NCI-H446 treated with DMSO at 0.1 percent for 48 hours (cell line): ENCODE results near the gene PINK1.
A peak's percentile ranks its signal among the peaks of the same experiment; 100 is the strongest.
"Not testable (repeated sequence)": the region's sequence is repeated elsewhere in the genome, so short reads cannot be mapped to it uniquely, and the experiment has no call there.

Source experiments
- DNase-seq: peaks from one replicate; lab custom pipeline; 2025; lab: John Stamatoyannopoulos, UW

PINK1 gene

DNA sequence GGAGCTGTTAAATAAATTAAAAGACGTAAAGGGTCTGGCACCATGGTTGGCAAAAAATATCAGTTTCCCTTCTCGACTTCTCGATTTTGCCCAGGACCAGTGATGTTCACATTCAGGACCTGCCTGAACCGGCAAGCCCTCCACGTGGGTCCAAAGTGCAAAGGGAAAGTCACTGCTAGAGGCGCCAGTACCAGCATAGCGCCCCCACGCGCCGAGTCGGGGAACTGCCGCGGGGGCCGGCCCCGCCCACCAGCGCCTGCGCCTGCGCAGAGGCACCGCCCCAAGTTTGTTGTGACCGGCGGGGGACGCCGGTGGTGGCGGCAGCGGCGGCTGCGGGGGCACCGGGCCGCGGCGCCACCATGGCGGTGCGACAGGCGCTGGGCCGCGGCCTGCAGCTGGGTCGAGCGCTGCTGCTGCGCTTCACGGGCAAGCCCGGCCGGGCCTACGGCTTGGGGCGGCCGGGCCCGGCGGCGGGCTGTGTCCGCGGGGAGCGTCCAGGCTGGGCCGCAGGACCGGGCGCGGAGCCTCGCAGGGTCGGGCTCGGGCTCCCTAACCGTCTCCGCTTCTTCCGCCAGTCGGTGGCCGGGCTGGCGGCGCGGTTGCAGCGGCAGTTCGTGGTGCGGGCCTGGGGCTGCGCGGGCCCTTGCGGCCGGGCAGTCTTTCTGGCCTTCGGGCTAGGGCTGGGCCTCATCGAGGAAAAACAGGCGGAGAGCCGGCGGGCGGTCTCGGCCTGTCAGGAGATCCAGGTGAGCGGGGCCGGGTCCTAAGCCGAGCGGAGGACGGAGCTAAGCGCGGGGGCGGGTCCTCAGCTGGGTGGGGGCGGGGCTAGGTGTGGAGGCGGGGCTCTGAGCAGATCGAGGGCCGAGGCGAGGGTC is at the start of gene PINK1:
Gene PINK1 (plus strand): TSS at position 269 of the 875 bp plus-strand sequence. CDS start 91 bp downstream, at position 360.
- DNase-seq: peak; percentile 26

DNA sequence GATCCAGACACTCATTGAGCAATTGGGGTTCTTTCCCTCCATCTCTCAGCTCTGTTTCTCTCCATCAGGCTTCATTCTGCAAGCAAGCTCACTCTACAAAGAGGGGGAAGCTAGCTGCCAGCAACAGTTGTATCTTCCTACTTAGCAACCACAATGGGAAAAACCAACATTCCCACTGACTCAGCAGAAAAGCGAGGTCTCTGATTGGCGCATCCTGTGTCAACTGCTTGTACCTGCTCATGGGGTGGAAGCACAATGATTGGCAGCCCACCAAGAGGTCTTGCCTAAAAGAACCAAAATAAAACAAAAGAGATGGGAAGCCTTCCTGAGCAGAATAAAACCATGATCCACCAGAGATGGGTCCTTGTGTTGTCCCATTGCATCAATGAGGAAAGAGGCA is 48.4 kb upstream of the PINK1 start:
- DNase-seq: no peak

DNA sequence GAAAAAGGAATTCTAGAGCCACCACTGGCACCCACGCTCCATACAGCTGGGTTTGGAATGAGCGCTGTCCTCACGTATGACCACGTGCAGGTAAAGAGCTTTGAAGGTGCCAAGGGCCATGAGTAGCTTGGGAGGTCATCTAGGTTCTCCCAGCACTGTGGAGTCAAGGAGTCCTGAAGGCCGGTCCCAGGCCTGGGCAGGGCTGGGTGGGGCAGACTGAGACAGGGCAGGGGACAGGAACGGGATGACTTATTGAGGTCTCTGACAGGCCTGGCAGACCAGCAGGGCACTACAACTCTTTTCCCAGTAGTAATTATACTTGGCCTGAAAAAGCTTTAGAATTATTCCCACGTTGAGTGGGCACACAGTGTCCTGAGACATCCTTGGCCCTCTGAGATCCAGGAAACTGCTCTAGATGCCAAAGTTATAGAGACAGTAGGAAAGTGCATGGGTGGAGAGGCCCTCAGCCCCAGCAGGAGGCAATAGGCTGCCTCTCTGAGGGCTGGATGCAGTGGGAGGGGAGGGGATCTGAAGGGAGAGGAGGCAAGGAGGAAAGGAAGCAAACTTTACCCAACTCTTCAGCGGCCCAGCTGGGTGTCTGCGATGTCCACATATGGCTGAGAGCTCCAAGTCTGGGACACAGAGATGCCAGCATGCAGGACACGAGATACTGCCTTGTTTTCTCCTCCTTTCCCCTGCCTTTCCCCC is 46.2 kb upstream of the PINK1 start:
- DNase-seq: no peak

DNA sequence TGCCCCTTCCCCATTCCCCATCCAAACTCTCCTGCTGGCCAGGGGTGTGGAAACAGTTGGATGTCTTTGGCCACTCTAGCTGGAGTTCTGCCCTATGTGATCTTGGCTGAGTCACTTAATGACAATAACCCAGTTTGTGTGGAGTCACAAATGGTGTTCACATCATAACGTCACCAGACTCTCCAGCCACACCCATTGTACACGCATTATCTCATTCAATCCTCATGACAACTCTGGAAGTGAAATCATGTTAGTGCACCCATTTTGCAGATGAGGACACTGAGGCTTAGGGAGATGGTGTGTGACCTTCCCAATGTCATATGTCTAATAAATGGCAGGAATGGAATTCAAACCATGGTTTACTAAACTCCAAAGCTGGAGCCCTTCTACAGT is 45.6 kb upstream of the PINK1 start:
- DNase-seq: no peak

DNA sequence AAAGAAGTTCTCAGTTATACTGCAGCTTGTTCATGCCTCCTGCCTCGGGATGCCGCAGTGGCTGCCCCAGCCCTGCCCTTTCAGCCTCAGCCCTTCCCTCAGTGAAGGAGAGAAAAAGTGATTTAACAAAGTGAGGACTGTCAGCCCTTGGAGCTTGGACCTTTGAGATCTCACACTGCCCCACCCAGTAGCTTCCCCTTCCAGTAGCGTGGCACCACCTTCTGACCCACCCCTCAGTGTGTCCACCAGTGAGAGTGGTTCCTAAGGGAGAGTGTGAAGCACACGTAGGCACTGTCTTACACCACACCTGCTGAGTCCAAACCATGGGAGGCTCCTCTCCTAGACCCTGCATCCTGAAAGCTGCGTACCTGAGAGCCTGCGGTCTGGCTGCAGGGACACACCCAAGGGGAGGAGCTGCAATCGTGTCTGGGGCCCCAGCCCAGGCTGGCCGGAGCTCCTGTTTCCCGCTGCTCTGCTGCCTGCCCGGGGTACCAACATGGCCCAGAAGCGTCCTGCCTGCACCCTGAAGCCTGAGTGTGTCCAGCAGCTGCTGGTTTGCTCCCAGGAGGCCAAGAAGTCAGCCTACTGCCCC is 44.5 kb upstream of the PINK1 start, which contains the start of gene CDA:
Gene CDA (plus strand): TSS at position 464 of the 592 bp plus-strand sequence. CDS start 33 bp downstream, at position 497.
- no peak for DNase-seq

DNA sequence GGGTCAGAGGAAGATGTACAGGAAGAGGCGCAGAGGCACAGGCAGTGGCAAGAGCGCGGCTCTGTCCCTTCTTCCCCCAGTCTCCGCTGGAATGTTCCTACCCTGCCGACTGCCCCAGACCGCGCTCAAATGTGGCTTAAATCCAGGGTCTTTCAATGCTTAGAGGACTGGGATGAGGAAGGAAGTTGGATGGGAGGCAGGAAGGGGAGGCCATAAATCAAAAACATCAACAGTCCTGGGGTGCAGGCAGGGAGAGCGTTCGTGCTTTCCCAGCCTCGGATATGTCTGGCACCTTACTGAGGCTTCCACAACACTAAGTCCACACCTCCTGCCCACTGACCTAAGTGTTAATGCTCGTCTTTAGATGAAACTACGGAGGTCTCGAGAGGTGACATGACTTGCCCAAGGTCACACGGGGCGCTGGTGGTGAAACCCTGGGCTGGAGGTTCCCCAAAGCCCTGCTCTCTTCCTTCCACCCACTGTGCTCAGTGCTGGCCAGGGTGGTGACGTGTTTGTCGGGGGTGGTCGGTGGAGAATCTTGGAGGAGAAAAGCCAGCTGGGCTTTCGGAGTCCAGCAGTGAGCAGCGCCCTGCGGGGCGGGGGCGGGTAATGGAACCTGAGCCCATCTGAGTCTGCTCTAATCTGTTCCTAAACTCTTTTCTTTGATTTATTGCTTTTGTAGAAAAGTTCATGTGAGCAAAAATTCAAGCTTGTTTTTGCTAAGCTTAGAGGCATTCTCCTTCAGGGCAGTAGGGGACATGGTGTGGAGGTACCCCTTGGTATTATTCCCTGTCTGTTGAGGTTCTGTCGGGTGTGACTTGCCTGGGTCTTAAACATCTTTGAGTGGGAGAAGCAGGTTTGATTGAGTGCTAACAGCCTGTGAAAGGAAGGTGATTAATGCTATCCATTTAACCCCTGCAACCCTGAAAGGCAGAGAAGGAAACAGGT is 43.7 kb upstream of the PINK1 start:
- no peak for DNase-seq

DNA sequence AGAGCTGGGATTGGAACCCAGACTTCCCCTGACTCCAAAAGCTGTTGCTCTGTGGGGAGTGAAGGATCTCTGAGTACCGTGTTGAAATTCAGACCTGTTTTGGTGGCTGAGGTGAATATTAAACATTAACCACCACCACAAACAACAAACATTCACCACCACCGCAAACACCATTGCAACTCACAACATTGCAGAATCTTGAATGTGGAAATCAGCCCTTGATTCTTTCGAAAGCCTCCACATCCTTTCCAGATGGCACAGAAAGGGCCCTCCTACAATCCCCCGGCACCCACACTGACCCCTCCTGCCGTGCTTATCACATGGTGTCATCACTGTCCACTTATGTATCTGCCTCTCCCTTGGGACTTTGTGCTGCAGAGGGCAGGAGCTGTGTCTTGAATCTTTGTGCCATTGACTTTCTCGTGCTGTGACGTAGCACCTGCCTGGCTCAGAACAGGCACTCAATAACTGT is 42.9 kb upstream of the PINK1 start:
- DNase-seq: no peak

DNA sequence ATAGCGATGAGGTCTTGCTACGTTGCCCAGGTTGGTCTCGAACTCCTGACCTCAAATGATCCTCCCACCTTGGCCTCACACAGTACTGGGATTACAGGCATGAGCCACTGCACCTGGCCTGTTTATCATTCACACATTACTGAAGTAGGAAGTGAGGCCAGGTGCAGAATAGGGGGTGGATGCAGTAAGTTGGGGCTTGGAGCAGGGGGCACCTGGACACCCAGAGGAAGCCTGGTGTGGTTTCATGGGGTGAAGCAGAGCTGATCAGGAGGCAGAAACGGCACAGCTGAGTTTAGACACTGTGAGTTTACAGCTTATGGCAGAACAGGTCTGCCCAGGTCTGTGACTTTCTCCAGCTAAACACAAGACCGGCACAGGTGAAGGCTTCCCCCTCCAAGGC is 39.5 kb upstream of the PINK1 start:
- DNase-seq: no peak

DNA sequence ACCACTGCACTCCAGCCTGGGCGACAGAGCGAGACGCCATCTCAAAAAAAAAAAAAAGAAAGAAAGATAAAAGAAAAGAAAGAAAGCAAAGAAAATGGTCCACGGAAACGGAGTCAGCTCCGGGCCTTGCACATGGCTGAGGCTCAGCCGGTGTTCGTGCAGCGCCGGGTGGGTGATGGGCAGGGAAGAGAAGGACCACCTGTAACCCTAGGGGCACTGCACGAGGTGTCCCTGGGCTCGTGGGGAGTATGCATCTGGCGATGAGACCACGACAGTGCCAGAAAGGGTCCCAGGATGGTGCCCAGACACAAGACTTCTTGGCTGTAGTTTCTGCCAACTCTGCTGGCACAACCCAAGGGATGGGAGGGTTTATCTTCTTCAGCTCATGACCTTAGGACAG is 38.5 kb upstream of the PINK1 start:
- no peak for DNase-seq

DNA sequence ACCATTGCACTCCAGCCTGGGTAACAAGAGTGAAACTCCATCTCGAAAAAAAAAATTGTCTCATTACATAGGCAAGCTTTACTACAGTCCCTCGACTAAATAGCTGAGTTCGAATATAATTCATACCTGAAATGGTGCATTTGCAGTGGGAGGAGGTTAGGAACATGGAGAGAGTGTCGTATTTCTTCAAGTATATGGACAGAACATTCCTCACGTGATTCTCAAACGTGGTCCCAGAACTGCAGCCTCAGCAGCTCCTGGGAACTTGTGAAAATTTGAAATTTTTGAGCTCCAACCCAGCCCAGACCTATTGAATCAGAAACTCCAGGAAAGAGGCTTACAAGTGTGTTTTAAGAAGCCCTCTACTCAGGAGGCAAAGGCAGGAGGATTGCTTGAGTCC is 37.2 kb upstream of the PINK1 start:
- no peak for DNase-seq

DNA sequence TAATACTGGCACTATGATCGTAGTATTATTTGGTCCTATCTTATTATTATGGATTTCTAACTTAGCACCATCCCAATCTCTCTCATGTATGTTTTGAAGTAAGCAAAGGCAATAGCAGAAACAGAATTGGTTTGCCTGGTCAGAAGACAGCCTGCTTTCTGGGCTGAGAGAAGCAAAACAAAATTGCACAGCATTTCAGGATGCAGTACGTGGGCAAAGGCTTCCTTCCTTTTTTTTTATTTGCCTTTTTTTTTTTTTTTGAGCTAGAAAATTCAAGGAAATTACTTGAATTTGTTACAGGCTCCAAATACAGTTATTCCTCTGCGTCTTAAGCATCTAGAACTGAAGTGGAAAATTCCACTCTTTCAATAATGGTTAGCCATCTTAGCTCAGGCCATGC is 35.6 kb upstream of the PINK1 start:
- no peak for DNase-seq

DNA sequence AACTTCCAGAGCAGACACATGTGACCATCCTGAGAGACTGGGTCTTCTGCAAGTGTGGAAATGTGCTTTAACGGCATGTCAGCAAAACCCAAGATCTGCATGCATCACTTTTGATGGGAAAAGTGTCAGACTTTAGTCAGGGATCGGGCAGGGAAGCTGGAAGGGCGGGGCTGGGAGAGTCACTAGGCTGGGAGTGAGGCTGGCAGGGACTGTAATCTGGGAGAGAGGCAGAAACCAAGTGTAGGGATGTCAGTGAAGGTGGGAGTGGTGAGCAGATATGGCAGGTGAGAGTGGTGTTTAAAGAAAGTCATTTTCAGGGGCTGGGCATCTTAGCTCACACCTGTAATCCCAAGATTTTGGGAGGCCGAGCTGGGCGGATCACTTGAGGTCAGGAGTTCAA is 33.1 kb upstream of the PINK1 start:
- DNase-seq: no peak

DNA sequence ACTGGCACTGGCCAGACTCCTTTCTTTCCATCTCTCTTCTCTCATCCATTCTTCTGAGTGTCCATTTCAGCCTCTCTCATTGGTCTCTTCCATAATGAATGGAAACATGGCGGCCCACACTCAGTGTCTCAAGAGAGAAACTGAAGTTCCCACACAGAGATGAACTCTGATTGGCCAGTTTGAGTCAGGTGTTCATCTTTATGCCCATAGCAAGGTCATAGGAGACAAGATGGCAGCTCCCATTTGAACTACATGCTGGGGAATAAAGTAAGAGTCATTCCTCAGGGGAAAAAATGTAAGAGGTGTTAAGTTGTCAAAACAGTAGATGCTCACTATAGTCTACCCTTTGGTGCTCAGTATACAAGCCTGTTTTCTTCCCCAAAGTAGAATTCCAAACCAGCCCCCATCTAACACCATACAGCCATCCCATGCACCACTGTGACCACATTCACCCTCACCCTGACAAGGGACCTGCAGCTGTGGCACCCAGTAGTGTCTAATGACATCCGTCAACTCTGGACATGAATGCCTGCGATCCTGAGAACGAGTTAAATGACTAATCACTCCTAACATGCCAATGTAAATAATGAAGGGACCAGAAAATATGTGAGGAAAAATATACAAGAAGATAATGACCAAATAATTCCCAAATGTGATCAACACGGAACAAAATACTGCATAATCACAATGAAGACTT is 32.0 kb upstream of the PINK1 start:
- no peak for DNase-seq

DNA sequence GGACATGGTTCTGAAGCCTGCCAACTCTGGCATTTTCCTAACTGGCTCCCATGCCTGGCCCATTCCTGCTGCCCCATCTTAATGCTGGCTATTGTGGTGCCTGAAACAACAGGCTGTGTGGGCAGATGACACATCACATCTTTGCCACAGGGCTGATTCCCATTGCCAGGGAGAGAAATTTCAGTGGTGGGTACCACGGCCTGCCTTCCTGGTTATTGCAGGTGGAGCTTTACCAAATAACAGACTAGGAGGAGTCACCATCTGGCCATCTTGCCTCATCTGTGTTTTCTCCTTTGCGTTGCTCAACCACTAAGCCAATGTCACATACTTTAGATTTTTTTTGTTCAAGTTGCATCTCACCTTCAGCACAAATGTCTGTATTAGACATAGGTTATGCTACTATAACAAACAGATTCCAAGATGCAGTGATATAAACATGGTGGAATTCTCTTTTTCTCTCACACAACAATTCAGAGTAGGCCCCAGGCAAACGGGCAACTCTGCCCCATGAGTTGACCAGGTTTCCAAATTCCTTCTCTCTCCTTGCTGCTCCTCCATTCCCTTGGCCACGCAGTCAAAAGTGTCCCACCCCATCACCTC is 30.3 kb upstream of the PINK1 start:
- DNase-seq: no peak

DNA sequence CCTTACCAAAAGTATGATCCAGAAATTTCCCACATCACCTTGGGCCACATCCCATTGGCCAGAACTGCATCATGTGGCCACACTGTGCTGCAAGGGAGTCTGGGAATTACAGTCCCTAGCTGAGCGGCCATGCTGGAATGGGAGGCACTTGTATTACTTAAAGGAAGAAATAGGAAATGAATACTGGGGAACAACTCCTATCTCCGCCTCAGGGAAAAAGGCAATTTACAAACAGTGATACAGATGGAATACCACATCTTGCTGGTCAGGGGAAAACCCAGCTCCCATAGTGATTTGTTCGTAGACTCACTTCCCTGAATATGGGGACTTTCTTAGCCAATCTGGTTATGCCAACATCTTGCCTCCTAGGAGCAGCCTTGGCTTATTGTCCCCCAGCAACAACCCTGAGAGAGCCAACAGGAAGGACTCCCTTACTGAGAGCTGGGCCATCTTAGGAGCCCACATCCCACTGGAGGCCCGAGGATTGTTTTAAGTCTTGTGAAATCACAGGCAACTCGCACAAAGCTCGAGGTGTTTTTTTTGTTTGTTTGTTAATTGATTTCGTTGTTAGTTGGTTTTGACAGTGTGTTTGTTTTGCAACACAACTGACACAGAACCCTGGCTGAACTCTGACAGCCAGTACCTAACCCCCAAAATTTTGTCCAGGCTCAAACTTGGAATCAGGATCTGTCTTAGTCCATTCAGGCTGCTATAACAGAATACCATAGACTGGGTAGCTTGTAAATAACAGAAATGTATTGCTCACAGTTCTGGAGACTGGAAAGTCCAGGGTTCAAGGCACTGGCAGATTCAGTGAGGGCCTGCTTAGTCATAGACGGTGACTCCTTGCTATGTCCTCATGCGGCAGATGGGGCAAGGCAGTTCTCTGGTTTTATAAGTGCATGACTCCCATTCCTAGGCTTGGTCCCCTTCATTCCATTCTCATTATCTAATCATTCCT is 29.5 kb upstream of the PINK1 start:
- DNase-seq: no peak

DNA sequence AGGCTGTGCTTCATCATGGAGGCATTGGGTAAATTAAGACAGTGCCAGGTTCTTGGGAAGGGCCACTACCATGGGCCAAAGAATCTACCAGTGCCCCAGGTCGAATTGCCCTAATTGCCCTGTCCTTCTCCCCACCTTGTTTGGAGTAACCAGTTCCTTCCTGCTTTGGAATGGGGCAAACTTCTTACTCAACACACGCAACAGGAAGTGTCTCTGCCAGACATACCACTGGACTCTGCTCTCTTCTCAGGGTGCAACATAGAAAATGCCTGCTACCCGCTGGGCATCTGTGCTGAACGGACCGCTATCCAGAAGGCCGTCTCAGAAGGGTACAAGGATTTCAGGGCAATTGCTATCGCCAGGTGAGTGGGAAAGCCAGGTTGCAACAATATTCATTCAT is 28.6 kb upstream of the PINK1 start:
- no peak for DNase-seq

DNA sequence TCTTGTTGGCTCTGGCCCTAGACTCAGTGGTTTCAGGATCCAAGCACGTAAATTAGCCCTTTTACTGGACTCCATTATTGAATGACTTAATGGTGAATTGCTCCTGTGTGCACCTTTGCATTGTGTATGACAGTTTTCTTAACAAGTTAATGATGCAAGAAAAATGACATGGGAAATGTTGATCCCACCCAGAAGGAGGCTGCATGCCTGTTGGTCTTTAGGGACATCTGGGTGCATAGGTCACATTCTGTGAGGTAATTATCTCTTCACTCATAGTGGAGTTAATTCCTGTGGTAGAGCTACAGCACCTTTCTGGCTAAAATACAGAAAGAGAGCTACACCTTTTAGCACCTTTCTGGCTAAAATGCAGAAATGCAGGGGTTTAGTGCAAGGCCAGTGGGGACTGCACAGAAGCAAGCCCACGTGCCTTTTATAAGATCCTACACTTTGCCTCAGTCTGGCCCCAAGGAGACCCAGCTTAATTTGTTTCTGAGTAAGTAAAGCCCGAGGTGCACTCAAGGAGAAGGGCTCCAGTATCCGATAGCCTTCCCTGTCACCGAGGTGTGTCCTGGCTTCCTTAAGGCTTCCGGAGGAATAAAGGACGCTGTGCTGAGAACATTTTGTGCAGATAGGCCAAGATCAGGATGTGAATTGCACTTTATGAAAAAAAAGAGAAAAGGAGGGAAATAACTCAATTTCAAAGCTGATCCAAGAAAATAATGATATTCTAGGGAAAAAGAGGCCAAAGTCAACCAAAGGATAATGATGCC is 26.3 kb upstream of the PINK1 start:
- not testable (repeated sequence) for DNase-seq

DNA sequence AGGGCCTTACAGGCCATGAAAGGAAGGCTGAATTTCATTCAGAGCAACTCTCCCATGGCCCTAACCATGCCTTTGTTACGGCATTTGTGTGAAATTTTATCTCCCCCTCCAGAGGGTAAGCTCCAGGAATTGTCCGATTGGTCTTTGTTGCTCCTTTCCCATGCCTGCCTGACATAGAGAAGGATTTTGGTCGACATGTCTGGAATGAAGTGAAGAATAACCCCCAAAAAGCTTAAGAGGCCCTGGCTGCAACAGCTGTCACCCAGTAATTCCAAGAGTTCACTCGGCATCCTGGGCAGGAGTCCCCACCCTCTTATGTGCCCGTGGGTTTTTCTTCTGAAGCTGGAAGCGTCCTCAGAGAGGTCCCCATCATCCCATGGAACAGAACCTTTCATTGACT is 23.7 kb upstream of the PINK1 start:
- no peak for DNase-seq

DNA sequence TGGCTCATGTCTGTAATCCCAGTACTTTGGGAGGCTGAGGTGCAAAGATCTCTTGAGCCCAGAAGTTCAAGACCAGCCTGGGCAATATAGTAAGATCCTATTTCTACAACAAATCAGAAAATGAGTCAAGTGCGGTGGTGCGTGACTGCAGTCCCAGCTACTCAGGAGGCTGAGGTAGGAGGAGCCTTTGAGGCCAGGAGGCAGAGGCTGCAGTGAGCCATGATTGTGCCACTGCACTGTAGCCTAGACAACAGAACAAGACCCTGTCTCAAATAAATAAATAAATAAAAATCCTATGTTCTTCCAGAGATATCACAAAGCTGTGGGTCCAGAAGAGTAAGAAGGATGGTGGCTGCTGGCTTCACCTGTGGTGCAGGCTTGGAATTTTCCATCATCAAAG is 22.3 kb upstream of the PINK1 start:
- DNase-seq: no peak
